MM.1S (cell line): Measurements from ENCODE around the gene STAMBP.

Experiments
- DNase-seq: peaks from one replicate; pipeline ENCODE4 v3.0.0-alpha.2; 2015
- H2AFZ ChIP-seq: fragments of 300-600 bp; sonication (generic); 2 replicates; pipeline ENCODE4 v1.6.0; 2016; ENCODE audit warnings: antibody characterized with exemption, low read length
- H3F3A ChIP-seq: fragments of 300-600 bp; sonication (generic); 2 replicates; pipeline ENCODE4 v1.6.1; 2016; ENCODE audit warnings: mild to moderate bottlenecking, antibody characterized with exemption, low read length, moderate library complexity, mixed read lengths; ENCODE audit not compliant: insufficient read depth
- H3K27ac ChIP-seq: fragments of 300-600 bp; sonication (generic); 2 replicates; pipeline ENCODE4 v1.5.1; 2016; ENCODE audit warnings: mild to moderate bottlenecking, low read length
- H3K27me3 ChIP-seq: fragments of 300-600 bp; sonication (generic); replicated peaks from 2 replicates; pipeline ENCODE4 v1.6.0; 2016; ENCODE audit warnings: low read length; ENCODE audit not compliant: insufficient read depth
- H3K36me3 ChIP-seq: fragments of 300-600 bp; sonication (generic); replicated peaks from 2 replicates; pipeline ENCODE4 v1.6.1; 2016; ENCODE audit warnings: mild to moderate bottlenecking, low read length, mixed read lengths; ENCODE audit not compliant: insufficient read depth
- H3K4me1 ChIP-seq: fragments of 300-600 bp; sonication (generic); 2 replicates; pipeline ENCODE4 v1.6.1; 2016; ENCODE audit warnings: low read length, mixed read lengths
- H3K4me2 ChIP-seq: fragments of 300-600 bp; sonication (generic); 2 replicates; pipeline ENCODE4 v1.6.0; 2016; ENCODE audit warnings: low read depth, low read length
- H3K4me3 ChIP-seq: fragments of 300-600 bp; sonication (generic); 2 replicates; pipeline ENCODE4 v1.5.1; 2016; ENCODE audit warnings: low read length, mixed read lengths
- H3K79me2 ChIP-seq: fragments of 300-600 bp; sonication (generic); 2 replicates; pipeline ENCODE4 v1.6.1; 2016; ENCODE audit warnings: mixed run types, low read length, mixed read lengths
- H3K9ac ChIP-seq: fragments of 300-600 bp; sonication (generic); 2 replicates; pipeline ENCODE4 v1.6.1; 2016; ENCODE audit warnings: low read length, mixed read lengths
- H3K9me2 ChIP-seq: fragments of 300-600 bp; sonication (generic); replicated peaks from 2 replicates; pipeline ENCODE4 v1.6.1; 2016; ENCODE audit warnings: mild to moderate bottlenecking, low read length, mixed read lengths; ENCODE audit not compliant: insufficient read depth
- H3K9me3 ChIP-seq: fragments of 300-600 bp; sonication (generic); replicated peaks from 2 replicates; pipeline ENCODE4 v1.6.1; 2016; ENCODE audit warnings: mild to moderate bottlenecking, low read length, mixed read lengths; ENCODE audit not compliant: insufficient read depth
- H4K20me1 ChIP-seq: fragments of 300-600 bp; sonication (generic); 2 replicates; pipeline ENCODE4 v1.6.1; 2016; ENCODE audit warnings: mild to moderate bottlenecking, low read length, moderate library complexity, mixed read lengths; ENCODE audit not compliant: insufficient read depth
- EZH2 ChIP-seq: fragments of 300-600 bp; sonication (generic); optimal IDR thresholded peaks from 2 replicates; pipeline ENCODE3; 2017; ENCODE audit warnings: low read depth, mild to moderate bottlenecking, antibody characterized with exemption, low read length, mixed read lengths
- EZH2phosphoT487 ChIP-seq: fragments of 300-600 bp; sonication (generic); IDR thresholded peaks from 2 replicates; pipeline ENCODE4 v1.6.1; 2018; ENCODE audit warnings: antibody characterized with exemption, low read length
- TF ChIP-seq, protein P1 (sequence below): fragments of 300-600 bp; sonication (generic); IDR thresholded peaks from 2 replicates; pipeline ENCODE4 v1.5.1; 2016; ENCODE audit warnings: antibody characterized with exemption, low read length, mixed read lengths

Gene STAMBP

DNA sequence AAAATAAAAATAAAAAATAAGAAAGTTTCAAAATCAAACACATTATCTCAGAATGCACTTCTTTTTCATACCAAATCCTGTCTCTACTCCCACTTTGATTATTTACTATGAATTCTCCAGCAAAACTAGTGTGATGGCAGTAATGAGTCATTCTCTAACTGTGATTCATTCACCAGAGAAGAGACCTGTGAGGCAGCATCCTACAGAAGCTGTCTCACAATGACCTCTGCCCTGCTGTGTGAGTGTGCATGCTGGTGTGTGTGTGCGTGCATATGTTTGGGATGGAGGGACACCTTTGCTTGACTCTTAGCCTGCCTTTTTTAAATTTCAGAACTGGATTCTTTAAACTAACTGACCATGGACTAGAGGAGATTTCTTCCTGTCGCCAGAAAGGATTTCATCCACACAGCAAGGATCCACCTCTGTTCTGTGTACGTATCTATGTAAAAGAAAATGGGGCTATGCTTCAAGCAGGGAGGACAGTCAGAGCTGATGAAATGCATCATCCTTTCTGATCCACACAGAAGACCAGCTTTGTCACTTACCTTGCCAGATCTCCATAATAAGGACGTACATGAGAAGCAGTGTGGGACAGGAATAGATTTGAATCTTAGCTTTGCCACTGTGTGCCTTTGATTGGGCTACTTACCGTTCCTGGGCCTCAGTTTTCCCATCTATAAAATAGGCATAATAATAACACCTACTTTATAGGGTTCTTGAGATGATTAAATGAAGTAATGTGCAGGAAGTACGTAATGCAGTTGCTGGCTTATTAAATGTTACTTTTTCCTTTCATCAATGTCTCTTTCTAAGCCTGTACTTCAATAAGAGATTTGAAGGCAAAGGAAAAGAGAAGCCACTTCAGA lies 31.2 kb downstream of the STAMBP start:
- Histone ChIP-seq H3K27me3 (no peaks in the 10 kb centered on the region), H3F3A (no peaks in the 10 kb centered on the region), H3K9me3 (no peaks in the 10 kb centered on the region), H4K20me1 (no peaks in the 10 kb centered on the region), H3K4me2 (no peak overlapping the region), H3K9me2 (no peaks in the 10 kb centered on the region), H3K9ac (no peak overlapping the region), H3K79me2 (no peaks in the 10 kb centered on the region), H3K36me3 (no peaks in the 10 kb centered on the region; the same call in 1 of the 2 replicates), H3K27ac (no peak overlapping the region), H3K4me1 (no peaks in the 10 kb centered on the region), H3K4me3 (no peak overlapping the region), H2AFZ (no peak overlapping the region)
- TF ChIP-seq, protein P1, sequence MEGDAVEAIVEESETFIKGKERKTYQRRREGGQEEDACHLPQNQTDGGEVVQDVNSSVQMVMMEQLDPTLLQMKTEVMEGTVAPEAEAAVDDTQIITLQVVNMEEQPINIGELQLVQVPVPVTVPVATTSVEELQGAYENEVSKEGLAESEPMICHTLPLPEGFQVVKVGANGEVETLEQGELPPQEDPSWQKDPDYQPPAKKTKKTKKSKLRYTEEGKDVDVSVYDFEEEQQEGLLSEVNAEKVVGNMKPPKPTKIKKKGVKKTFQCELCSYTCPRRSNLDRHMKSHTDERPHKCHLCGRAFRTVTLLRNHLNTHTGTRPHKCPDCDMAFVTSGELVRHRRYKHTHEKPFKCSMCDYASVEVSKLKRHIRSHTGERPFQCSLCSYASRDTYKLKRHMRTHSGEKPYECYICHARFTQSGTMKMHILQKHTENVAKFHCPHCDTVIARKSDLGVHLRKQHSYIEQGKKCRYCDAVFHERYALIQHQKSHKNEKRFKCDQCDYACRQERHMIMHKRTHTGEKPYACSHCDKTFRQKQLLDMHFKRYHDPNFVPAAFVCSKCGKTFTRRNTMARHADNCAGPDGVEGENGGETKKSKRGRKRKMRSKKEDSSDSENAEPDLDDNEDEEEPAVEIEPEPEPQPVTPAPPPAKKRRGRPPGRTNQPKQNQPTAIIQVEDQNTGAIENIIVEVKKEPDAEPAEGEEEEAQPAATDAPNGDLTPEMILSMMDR, result no peak
- TF ChIP-seq EZH2phosphoT487 (no peak), EZH2 (no peak)
- no peak for DNase-seq

DNA sequence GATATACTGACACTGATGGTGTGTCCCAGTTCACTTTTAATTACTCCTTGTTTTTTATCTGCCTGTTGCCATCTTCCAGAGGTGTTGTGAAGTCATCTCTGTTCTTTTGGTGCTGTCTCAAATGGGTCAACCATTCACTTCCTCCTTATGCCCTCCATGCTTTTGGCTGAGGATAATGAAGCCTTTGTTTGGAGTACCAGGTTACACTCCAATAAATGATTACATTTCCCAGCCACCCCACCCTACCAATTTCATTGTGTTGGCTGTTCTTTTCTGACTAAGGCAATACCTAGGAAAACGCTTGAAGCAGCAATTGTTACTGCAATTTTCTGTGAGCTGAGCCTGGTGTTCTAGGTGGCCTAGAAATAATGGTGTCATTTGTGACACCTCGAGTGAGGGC lies 34.2 kb downstream of the STAMBP start:
- no peak overlapping the region for H3K4me2 ChIP-seq
- no peak for DNase-seq
- TF ChIP-seq EZH2phosphoT487 (no peak), EZH2 (no peak)
- TF ChIP-seq, protein P1, result no peak
- no peaks in the 10 kb centered on the region for H4K20me1 ChIP-seq
- H3F3A ChIP-seq, result no peaks in the 10 kb centered on the region
- no peaks in the 10 kb centered on the region for H3K9me2 ChIP-seq
- H3K4me3 ChIP-seq, result no peak overlapping the region
- no peaks in the 10 kb centered on the region for H3K79me2 ChIP-seq
- no peaks in the 10 kb centered on the region for H3K27me3 ChIP-seq
- H3K9ac ChIP-seq, result no peak overlapping the region
- H3K27ac ChIP-seq, result no peak overlapping the region
- no peaks in the 10 kb centered on the region for H3K4me1 ChIP-seq
- H3K9me3 ChIP-seq, result no peaks in the 10 kb centered on the region
- no peaks in the 10 kb centered on the region; the same call in 1 of the 2 replicates for H3K36me3 ChIP-seq
- H2AFZ ChIP-seq, result no peak overlapping the region

DNA sequence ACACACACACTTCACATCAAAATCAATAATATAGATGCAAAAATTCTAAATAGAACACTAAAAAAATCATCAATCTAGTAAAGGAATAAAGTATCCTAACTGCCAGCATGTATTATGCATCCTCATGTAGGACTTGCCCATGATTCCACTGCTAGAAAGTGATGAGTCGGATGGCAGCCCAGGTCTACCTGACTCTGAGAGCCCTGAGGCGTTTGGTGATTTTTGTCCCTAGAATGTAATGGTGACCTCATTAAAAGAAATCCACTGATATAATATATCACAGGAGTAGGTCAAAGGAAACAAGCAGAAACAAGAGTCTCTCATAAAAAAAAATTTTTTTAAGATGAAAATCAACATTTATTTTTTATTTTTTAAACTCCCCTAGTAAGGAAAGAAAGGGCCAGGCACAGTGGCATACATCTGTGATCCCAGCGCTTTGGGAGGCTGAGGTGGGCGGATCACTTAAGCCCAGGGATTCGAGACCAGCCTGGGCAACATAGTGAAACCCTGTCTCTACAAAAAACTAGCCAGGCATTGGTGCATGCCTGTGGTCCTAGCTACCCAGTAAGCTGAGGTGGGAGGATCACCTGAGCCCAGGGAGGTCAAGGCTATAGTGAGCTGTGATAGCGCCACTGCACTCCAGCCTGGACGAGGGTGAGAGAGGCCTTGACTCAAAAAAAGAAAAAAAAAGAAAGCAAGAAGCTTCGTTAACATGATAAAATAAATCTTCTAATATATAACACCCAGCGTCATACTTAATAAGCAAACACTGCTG lies 39.6 kb downstream of the STAMBP start:
- Histone ChIP-seq H3K27me3 (no peaks in the 10 kb centered on the region), H3K36me3 (no peaks in the 10 kb centered on the region), H3K79me2 (no peaks in the 10 kb centered on the region), H3K4me1 (no peaks in the 10 kb centered on the region), H3K9ac (no peak overlapping the region), H3K9me3 (no peaks in the 10 kb centered on the region), H3F3A (no peaks in the 10 kb centered on the region), H3K9me2 (no peaks in the 10 kb centered on the region), H3K27ac (no peak overlapping the region), H4K20me1 (no peaks in the 10 kb centered on the region), H3K4me3 (no peak overlapping the region), H2AFZ (no peak overlapping the region), H3K4me2 (no peak overlapping the region)
- TF ChIP-seq, protein P1, result no peak
- TF ChIP-seq EZH2phosphoT487 (no peak), EZH2 (no peak)
- no peak for DNase-seq
